ENCODE measurements around the gene REG1B. TPM values are rescaled to one million over a fixed set of nuclear protein-coding genes. Genes with fewer than 3 reads are reported as not detected.

The REG1B gene
- total and polyA plus RNA-seq, 2 donors (not counting 1 experiment from before 2014, with no cell fraction given): not detected

DNA sequence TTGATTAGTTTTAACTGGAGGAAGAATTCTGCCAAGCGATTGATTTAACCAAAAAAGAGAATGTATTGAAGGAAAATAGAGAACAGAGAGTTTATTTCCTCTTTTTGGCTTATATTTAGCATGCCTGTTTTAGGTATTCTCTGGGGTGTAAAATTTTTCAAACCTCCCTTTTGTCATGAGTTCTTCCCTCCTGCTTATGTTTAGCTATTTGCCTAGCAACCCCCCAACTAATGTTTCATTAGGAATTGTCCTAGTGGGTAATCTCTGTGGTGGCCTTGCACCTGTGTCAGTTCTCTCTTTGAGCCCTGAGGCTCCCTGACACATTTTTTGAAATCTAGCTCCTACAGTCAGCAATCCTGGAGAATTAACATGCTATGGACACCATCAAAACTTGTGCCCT is 12.5 kb upstream of the REG1B start:
- H3K9me3 ChIP-seq (ENCODE audit: control extremely low read depth in 1 of 3, control insufficient read depth in 2 of 3, insufficient read depth in 1 of 3, low read length in 2 of 3): peaks cover 4 to 21% (median 8%) of the 10 kb centered on the region in 3 donors
- peak; percentile 14 for ATAC-seq (ENCODE audit: low read depth)
- H3K27ac Mint-ChIP-seq: peak overlapping the region; percentile 73
- H3K9ac ChIP-seq (ENCODE audit: low read length): peak overlapping the region; percentile 24
- no peaks in the 10 kb centered on the region for H3K27me3 ChIP-seq (replicated peaks in 1 of 4; ENCODE audit: control extremely low read depth in 1 of 4, control insufficient read depth in 3 of 4, insufficient read depth in 4 of 4, low read length in 3 of 4)
- H3K9me3 Mint-ChIP-seq (ENCODE audit: insufficient read depth): peaks cover 10% of the 10 kb centered on the region
- intact Hi-C loops (cut with micrococcal nuclease): no loop called here
- H3K4me3 Mint-ChIP-seq: peak overlapping the region; percentile 56
- POLR2A ChIA-PET: no interaction called here
- no peaks in the 10 kb centered on the region for H3K27me3 Mint-ChIP-seq
- H3K4me2 ChIP-seq (replicated peaks; ENCODE audit: low read depth, low read length, poor library complexity, severe bottlenecking): peak overlapping the region; percentile 48
- no peaks in the 10 kb centered on the region for H3K36me3 ChIP-seq (replicated peaks in 1 of 2; ENCODE audit: control extremely low read depth in 1 of 2, control insufficient read depth in 1 of 2, extremely low read depth in 1 of 2, insufficient read depth in 2 of 2, low read length in 1 of 2)
- peaks cover 29% of the 10 kb centered on the region for H3K4me1 Mint-ChIP-seq
- CTCF ChIA-PET: no interaction called here
- H3K4me1 ChIP-seq (ENCODE audit: control insufficient read depth in 2 of 2, insufficient read depth in 2 of 2, low read length in 2 of 2): peaks cover 23 to 24% of the 10 kb centered on the region in 2 donors
- no peaks in the 10 kb centered on the region for H4K20me1 ChIP-seq (ENCODE audit: control insufficient read depth, insufficient read depth, low read length, poor library complexity, severe bottlenecking)
- peak overlapping the region; percentile 85 to 91 for H3K27ac ChIP-seq (ENCODE audit: low read length in 2 of 2)
- DNase-seq: peak; percentile 71
- no peaks in the 10 kb centered on the region for H3K79me2 ChIP-seq (ENCODE audit: control insufficient read depth, insufficient read depth, low read length)
- no peak overlapping the region for H2AFZ ChIP-seq (ENCODE audit: insufficient read depth, low read depth, low read length, poor library complexity, severe bottlenecking)
- TF ChIP-seq, protein P1, sequence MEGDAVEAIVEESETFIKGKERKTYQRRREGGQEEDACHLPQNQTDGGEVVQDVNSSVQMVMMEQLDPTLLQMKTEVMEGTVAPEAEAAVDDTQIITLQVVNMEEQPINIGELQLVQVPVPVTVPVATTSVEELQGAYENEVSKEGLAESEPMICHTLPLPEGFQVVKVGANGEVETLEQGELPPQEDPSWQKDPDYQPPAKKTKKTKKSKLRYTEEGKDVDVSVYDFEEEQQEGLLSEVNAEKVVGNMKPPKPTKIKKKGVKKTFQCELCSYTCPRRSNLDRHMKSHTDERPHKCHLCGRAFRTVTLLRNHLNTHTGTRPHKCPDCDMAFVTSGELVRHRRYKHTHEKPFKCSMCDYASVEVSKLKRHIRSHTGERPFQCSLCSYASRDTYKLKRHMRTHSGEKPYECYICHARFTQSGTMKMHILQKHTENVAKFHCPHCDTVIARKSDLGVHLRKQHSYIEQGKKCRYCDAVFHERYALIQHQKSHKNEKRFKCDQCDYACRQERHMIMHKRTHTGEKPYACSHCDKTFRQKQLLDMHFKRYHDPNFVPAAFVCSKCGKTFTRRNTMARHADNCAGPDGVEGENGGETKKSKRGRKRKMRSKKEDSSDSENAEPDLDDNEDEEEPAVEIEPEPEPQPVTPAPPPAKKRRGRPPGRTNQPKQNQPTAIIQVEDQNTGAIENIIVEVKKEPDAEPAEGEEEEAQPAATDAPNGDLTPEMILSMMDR (IDR thresholded peaks at IDR 0.05): no peak
- H3K4me3 ChIP-seq (ENCODE audit: control extremely low read depth in 1 of 5, extremely low read depth in 1 of 5, insufficient read depth in 1 of 5, low read depth in 2 of 5, low read length in 4 of 5): peak overlapping the region in 1 of 5 experiments; percentile 20
- 0% methylated on average over 1 of the region's 1 CpG for WGBS (ENCODE audit: insufficient coverage)

DNA sequence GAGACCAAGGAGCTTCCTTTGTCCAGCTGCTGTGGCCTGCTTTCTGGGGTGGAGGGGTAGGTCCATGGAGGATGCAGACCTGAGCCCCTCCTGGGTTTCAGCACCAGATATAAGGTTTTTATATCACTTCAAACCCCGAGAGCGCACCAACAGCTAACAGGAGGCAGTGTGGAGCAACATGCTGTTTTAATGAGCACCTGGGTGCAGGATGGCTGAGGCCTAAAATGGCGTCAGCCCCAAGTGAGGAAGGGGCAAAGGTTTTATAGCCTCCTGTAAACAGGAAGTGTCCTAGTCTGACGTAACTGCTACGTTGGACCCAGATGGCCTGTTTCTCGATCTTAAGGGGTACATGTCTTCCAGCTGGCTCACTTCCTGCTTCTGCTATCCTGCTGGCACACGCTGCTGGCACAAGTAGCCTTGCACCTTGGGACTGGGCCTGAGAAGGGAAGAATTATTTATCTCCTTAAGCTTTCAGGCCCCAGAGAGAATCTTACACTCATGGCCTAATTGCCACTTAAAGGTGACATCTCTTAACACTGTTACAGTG is 11.4 kb upstream of the REG1B start:
- intact Hi-C loops (cut with micrococcal nuclease): no loop called here
- Histone ChIP-seq H3K79me2 (ENCODE audit: control insufficient read depth, insufficient read depth, low read length) (no peaks in the 10 kb centered on the region), H4K20me1 (ENCODE audit: control insufficient read depth, insufficient read depth, low read length, poor library complexity, severe bottlenecking) (no peaks in the 10 kb centered on the region), H3K9me3 (ENCODE audit: control extremely low read depth in 1 of 3, control insufficient read depth in 2 of 3, insufficient read depth in 1 of 3, low read length in 2 of 3) (peaks cover 4 to 21% (median 8%) of the 10 kb centered on the region in 3 donors), H3K4me3 (ENCODE audit: control extremely low read depth in 1 of 5, extremely low read depth in 1 of 5, insufficient read depth in 1 of 5, low read depth in 2 of 5, low read length in 4 of 5) (no peak overlapping the region), H3K36me3 (replicated peaks in 1 of 2; ENCODE audit: control extremely low read depth in 1 of 2, control insufficient read depth in 1 of 2, extremely low read depth in 1 of 2, insufficient read depth in 2 of 2, low read length in 1 of 2) (no peaks in the 10 kb centered on the region), H2AFZ (ENCODE audit: insufficient read depth, low read depth, low read length, poor library complexity, severe bottlenecking) (peak overlapping the region; percentile 68), H3K4me1 (ENCODE audit: control insufficient read depth in 2 of 2, insufficient read depth in 2 of 2, low read length in 2 of 2) (peaks cover 23 to 24% of the 10 kb centered on the region in 2 donors), H3K4me2 (replicated peaks; ENCODE audit: low read depth, low read length, poor library complexity, severe bottlenecking) (peak overlapping the region; percentile 48), H3K27ac (ENCODE audit: low read length in 2 of 2) (peak overlapping the region; percentile 85 to 91), H3K9ac (ENCODE audit: low read length) (peak overlapping the region; percentile 24), H3K27me3 (replicated peaks in 1 of 4; ENCODE audit: control extremely low read depth in 1 of 4, control insufficient read depth in 3 of 4, insufficient read depth in 4 of 4, low read length in 3 of 4) (no peaks in the 10 kb centered on the region)
- H3K27ac Mint-ChIP-seq: peak overlapping the region; percentile 23
- ATAC-seq (ENCODE audit: low read depth) (no peak), DNase-seq (peak; percentile 59)
- CTCF ChIA-PET: no interaction called here
- peak overlapping the region; percentile 14 for H3K4me3 Mint-ChIP-seq
- 33% methylated on average over 7 of the region's 7 CpGs for WGBS (ENCODE audit: insufficient coverage)
- H3K9me3 Mint-ChIP-seq (ENCODE audit: insufficient read depth): peaks cover 10% of the 10 kb centered on the region
- H3K4me1 Mint-ChIP-seq: peaks cover 29% of the 10 kb centered on the region
- H3K27me3 Mint-ChIP-seq: no peaks in the 10 kb centered on the region
- POLR2A ChIA-PET: no interaction called here
- TF ChIP-seq EZH2 (IDR thresholded peaks at IDR 0.05; ENCODE audit: borderline replicate concordance, insufficient read depth, low read depth, low read length, poor library complexity, severe bottlenecking): no peak
- TF ChIP-seq, protein P1 (IDR thresholded peaks at IDR 0.05): no peak

Data from B cell (primary cell).